HepG2 (cell line): ENCODE measurements around the gene SLC4A5. TPM values are rescaled to one million over a fixed set of nuclear protein-coding genes. Genes with fewer than 3 reads are reported as not detected.

Source experiments
- ATF7 ChIP-seq, 2 experiments: fragments of 450-650 bp in 1 of 2; sonication (generic) in 1 of 2; formaldehyde crosslinking in 1 of 2; IDR thresholded peaks; 2 replicates each; pipeline versions ENCODE4 v1.4.0 to v1.6.1; 2016 to 2020; ENCODE audit warnings: antibody characterized with exemption in 1 of 2, mild to moderate bottlenecking in 1 of 2, missing genetic modification reagents in 1 of 2
- CBX5 ChIP-seq: sonication (generic); formaldehyde crosslinking; IDR thresholded peaks from 2 replicates; pipeline ENCODE4 v1.4.0; 2020; ENCODE audit warnings: missing genetic modification reagents, borderline replicate concordance
- MIXL1 ChIP-seq: IDR thresholded peaks from 2 replicates; pipeline ENCODE4 v1.6.1; 2016
- NFIB ChIP-seq: sonication (generic); formaldehyde crosslinking; IDR thresholded peaks from 2 replicates; pipeline ENCODE4 v1.9.0; 2021; ENCODE audit warnings: missing genetic modification reagents, mild to moderate bottlenecking, borderline replicate concordance
- NFYC ChIP-seq: IDR thresholded peaks from 2 replicates; pipeline ENCODE4 v1.6.1; 2016; ENCODE audit warnings: missing genetic modification reagents, missing compliant biosample characterization
- NR2F6 ChIP-seq, 2 experiments: IDR thresholded peaks; 2 replicates each; pipeline ENCODE4 v1.6.1; 2016; ENCODE audit warnings: antibody characterized with exemption in 1 of 2, mild to moderate bottlenecking in 1 of 2
- POLR2AphosphoS2 ChIP-seq: IDR thresholded peaks from 2 replicates; pipeline ENCODE4 v1.6.1; 2011; ENCODE audit warnings: low read depth, low read length, improper control_type of control experiment
- SMYD3 ChIP-seq: sonication (generic); formaldehyde crosslinking; IDR thresholded peaks from 2 replicates; pipeline ENCODE4 v1.8.1; 2023; ENCODE audit warnings: mild to moderate bottlenecking, missing genetic modification reagents
- TCF7L2 ChIP-seq: IDR thresholded peaks from 2 replicates; pipeline ENCODE4 v1.6.1; 2011; ENCODE audit warnings: mild to moderate bottlenecking, low read depth, low read length, moderate library complexity
- ZFP36L2 ChIP-seq: sonication (generic); formaldehyde crosslinking; IDR thresholded peaks from 2 replicates; pipeline ENCODE4 v1.4.0; 2020; ENCODE audit warnings: missing genetic modification reagents
- ZMYM3 ChIP-seq: sonication (generic); formaldehyde crosslinking; IDR thresholded peaks from 2 replicates; pipeline ENCODE4 v1.5.1; 2020; ENCODE audit warnings: mild to moderate bottlenecking, missing genetic modification reagents
- ZNF121 ChIP-seq: sonication (generic); formaldehyde crosslinking; IDR thresholded peaks from 2 replicates; pipeline ENCODE4 v1.5.0; 2020; ENCODE audit warnings: mild to moderate bottlenecking, missing genetic modification reagents
- ZNF136 ChIP-seq: sonication (generic); formaldehyde crosslinking; IDR thresholded peaks from 2 replicates; pipeline ENCODE4 v1.8.1; 2022; ENCODE audit warnings: low read depth, mild to moderate bottlenecking, moderate library complexity, missing genetic modification reagents
- ZNF788 ChIP-seq: sonication (generic); formaldehyde crosslinking; IDR thresholded peaks from 2 replicates; pipeline ENCODE4 v1.5.0; 2020; ENCODE audit warnings: mild to moderate bottlenecking, missing genetic modification reagents, borderline replicate concordance
- polyA plus RNA-seq, 8 experiments: library from polyadenylated mRNA; depleted of rRNA in 3 of 8; stranded (reverse) in 7 of 8; unstranded in 1 of 8; fragments of >200 nt; fragmentation: Illumina TruSeq in 4 of 8; extraction: Trizol in 4 of 8; gene quantifications; 2 replicates each; pipeline versions ENCODE4 v1.2.1 to v1.2.3, GENCODE V29; 2011 to 2016; ENCODE audit warnings: low read depth in 4 of 8, missing spikeins in 1 of 8, mixed read lengths in 1 of 8; ENCODE audit not compliant: insufficient read depth in 1 of 8
- total RNA-seq, 5 experiments: library from RNA; depleted of rRNA; stranded (reverse); fragments of >200 nt; fragmentation: Illumina TruSeq; extraction: Trizol; gene quantifications; 2 replicates each; pipeline ENCODE4 v1.2.3, GENCODE V29; 2016; ENCODE audit warnings: low read depth in 1 of 5
- TF ChIP-seq, protein P1 (sequence below): sonication (generic); formaldehyde crosslinking; IDR thresholded peaks from 2 replicates; pipeline ENCODE4 v1.5.0; 2020; ENCODE audit warnings: mild to moderate bottlenecking, low read depth, missing genetic modification reagents, borderline replicate concordance
- TF ChIP-seq, protein P2 (sequence below): sonication (generic); formaldehyde crosslinking; IDR thresholded peaks from 2 replicates; pipeline ENCODE4 v1.4.0; 2020; ENCODE audit warnings: missing genetic modification reagents, borderline replicate concordance
- TF ChIP-seq, protein P3 (sequence below): IDR thresholded peaks from 2 replicates; pipeline ENCODE4 v1.6.1; 2016; ENCODE audit warnings: missing biosample characterization, missing genetic modification reagents, low read depth
- TF ChIP-seq, protein P4 (sequence below): sonication (generic); formaldehyde crosslinking; IDR thresholded peaks from 2 replicates; pipeline ENCODE4 v1.4.0; 2020; ENCODE audit warnings: missing genetic modification reagents
- TF ChIP-seq, protein P5 (sequence below): sonication (generic); formaldehyde crosslinking; IDR thresholded peaks from 2 replicates; pipeline ENCODE4 v1.4.0; 2020; ENCODE audit warnings: mild to moderate bottlenecking, low read depth, missing genetic modification reagents

Gene SLC4A5
- total and polyA plus RNA-seq, 2 of the 13 experiments (the other 11 are each of a cell fraction or from before 2014, with no cell fraction given): 0.50 TPM; not detected in 1

DNA sequence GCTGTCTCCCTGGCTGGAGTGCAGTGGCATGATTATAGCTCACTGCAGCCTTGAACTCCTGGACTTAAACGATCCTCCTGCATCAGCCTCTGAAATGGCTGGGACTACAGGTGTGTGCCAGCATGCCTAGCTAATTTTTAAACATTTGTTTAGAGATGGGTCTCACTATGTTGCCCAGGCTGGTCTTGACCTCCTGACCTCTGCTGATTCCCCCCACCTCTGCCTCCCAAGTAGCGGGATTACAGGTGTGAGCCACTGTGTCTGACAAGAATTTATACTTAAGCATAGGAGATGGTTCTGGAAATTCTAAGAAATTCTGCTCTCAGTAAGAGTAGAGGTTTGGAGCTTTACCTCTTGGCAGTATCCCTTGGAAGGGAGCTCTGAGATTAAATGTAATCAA lies 126.6 kb downstream of the SLC4A5 start (continued):
- TF ChIP-seq, protein P1, sequence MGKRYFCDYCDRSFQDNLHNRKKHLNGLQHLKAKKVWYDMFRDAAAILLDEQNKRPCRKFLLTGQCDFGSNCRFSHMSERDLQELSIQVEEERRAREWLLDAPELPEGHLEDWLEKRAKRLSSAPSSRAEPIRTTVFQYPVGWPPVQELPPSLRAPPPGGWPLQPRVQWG: no peak
- TF ChIP-seq ZFP36L2 (CRISPR knock-in tag) (no peak), ZNF121 (CRISPR knock-in tag) (peak; percentile 97), TCF7L2 (no peak), POLR2AphosphoS2 (peak; percentile 74; the same call in 1 of the 2 replicates), ATF7 (IDR thresholded peaks at IDR 0.05) (no peak), ATF7 (CRISPR knock-in tag; IDR thresholded peaks at IDR 0.05) (no peak), NFYC (no peak), ZNF136 (no peak), ZNF788 (CRISPR knock-in tag) (no peak), NFIB (CRISPR knock-in tag) (no peak), SMYD3 (CRISPR knock-in tag) (no peak), NR2F6 (IDR thresholded peaks at IDR 0.05) (peak; percentile 82), NR2F6 (CRISPR knock-in tag; IDR thresholded peaks at IDR 0.05) (peak; percentile 56; the same call in 1 of the 2 replicates), MIXL1 (CRISPR knock-in tag) (no peak), ZMYM3 (CRISPR knock-in tag) (0 out of 2 replicates have a peak, but pooled peaks have one; percentile 29), CBX5 (no peak)
- TF ChIP-seq, protein P2, sequence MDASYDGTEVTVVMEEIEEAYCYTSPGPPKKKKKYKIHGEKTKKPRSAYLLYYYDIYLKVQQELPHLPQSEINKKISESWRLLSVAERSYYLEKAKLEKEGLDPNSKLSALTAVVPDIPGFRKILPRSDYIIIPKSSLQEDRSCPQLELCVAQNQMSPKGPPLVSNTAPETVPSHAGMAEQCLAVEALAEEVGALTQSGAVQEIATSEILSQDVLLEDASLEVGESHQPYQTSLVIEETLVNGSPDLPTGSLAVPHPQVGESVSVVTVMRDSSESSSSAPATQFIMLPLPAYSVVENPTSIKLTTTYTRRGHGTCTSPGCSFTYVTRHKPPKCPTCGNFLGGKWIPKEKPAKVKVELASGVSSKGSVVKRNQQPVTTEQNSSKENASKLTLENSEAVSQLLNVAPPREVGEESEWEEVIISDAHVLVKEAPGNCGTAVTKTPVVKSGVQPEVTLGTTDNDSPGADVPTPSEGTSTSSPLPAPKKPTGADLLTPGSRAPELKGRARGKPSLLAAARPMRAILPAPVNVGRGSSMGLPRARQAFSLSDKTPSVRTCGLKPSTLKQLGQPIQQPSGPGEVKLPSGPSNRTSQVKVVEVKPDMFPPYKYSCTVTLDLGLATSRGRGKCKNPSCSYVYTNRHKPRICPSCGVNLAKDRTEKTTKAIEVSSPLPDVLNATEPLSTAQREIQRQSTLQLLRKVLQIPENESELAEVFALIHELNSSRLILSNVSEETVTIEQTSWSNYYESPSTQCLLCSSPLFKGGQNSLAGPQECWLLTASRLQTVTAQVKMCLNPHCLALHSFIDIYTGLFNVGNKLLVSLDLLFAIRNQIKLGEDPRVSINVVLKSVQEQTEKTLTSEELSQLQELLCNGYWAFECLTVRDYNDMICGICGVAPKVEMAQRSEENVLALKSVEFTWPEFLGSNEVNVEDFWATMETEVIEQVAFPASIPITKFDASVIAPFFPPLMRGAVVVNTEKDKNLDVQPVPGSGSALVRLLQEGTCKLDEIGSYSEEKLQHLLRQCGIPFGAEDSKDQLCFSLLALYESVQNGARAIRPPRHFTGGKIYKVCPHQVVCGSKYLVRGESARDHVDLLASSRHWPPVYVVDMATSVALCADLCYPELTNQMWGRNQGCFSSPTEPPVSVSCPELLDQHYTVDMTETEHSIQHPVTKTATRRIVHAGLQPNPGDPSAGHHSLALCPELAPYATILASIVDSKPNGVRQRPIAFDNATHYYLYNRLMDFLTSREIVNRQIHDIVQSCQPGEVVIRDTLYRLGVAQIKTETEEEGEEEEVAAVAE (CRISPR knock-in tag): no peak
- TF ChIP-seq, protein P3, sequence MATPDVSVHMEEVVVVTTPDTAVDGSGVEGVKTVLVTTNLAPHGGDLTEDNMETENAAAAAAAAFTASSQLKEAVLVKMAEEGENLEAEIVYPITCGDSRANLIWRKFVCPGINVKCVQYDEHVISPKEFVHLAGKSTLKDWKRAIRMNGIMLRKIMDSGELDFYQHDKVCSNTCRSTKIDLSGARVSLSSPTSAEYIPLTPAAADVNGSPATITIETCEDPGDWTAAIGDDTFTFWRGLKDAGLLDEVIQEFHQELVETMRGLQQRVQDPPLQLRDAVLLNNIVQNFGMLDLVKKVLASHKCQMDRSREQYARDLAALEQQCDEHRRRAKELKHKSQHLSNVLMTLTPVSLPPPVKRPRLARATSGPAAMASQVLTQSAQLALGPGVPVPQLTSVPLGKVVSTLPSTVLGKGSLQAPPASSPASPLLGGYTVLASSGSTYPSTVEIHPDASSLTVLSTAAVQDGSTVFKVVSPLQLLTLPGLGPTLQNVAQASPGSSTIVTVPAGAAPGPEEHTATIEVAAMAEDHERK (CRISPR knock-in tag): no peak
- TF ChIP-seq, protein P4, sequence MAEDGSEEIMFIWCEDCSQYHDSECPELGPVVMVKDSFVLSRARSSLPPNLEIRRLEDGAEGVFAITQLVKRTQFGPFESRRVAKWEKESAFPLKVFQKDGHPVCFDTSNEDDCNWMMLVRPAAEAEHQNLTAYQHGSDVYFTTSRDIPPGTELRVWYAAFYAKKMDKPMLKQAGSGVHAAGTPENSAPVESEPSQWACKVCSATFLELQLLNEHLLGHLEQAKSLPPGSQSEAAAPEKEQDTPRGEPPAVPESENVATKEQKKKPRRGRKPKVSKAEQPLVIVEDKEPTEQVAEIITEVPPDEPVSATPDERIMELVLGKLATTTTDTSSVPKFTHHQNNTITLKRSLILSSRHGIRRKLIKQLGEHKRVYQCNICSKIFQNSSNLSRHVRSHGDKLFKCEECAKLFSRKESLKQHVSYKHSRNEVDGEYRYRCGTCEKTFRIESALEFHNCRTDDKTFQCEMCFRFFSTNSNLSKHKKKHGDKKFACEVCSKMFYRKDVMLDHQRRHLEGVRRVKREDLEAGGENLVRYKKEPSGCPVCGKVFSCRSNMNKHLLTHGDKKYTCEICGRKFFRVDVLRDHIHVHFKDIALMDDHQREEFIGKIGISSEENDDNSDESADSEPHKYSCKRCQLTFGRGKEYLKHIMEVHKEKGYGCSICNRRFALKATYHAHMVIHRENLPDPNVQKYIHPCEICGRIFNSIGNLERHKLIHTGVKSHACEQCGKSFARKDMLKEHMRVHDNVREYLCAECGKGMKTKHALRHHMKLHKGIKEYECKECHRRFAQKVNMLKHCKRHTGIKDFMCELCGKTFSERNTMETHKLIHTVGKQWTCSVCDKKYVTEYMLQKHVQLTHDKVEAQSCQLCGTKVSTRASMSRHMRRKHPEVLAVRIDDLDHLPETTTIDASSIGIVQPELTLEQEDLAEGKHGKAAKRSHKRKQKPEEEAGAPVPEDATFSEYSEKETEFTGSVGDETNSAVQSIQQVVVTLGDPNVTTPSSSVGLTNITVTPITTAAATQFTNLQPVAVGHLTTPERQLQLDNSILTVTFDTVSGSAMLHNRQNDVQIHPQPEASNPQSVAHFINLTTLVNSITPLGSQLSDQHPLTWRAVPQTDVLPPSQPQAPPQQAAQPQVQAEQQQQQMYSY (CRISPR knock-in tag): no peak
- TF ChIP-seq, protein P5, sequence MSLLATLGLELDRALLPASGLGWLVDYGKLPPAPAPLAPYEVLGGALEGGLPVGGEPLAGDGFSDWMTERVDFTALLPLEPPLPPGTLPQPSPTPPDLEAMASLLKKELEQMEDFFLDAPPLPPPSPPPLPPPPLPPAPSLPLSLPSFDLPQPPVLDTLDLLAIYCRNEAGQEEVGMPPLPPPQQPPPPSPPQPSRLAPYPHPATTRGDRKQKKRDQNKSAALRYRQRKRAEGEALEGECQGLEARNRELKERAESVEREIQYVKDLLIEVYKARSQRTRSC: no peak
